GM13976 (cell line): ENCODE results near the gene MORN1.

Experiments used
- DNase-seq: peaks from one replicate; pipeline ENCODE4 v3.0.0; 2012; ENCODE audit warnings: low spot score
- in situ Hi-C: fragments of 300-500 bp; cut with MboI; formaldehyde crosslinking; loops from one replicate; pipeline ENCODE4 v1.12.0; 2022; ENCODE audit warnings: low sequenced_read_pairs, mixed read lengths, inconsistent platforms; ENCODE audit not compliant: unreplicated experiment
- TF ChIP-seq, protein P1 (sequence below): IDR thresholded peaks from 2 replicates; pipeline ENCODE4 v1.5.1; 2012; ENCODE audit warnings: borderline replicate concordance, mild to moderate bottlenecking; ENCODE audit not compliant: insufficient read depth; ENCODE audit errors: extremely low read depth, missing control alignments, control extremely low read depth

Gene MORN1

GRCh38 chr1:2353551-2354438 is 37.6 kb downstream of the MORN1 start:
- no peak for DNase-seq
- TF ChIP-seq, protein P1, sequence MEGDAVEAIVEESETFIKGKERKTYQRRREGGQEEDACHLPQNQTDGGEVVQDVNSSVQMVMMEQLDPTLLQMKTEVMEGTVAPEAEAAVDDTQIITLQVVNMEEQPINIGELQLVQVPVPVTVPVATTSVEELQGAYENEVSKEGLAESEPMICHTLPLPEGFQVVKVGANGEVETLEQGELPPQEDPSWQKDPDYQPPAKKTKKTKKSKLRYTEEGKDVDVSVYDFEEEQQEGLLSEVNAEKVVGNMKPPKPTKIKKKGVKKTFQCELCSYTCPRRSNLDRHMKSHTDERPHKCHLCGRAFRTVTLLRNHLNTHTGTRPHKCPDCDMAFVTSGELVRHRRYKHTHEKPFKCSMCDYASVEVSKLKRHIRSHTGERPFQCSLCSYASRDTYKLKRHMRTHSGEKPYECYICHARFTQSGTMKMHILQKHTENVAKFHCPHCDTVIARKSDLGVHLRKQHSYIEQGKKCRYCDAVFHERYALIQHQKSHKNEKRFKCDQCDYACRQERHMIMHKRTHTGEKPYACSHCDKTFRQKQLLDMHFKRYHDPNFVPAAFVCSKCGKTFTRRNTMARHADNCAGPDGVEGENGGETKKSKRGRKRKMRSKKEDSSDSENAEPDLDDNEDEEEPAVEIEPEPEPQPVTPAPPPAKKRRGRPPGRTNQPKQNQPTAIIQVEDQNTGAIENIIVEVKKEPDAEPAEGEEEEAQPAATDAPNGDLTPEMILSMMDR: no peak
- in situ Hi-C loops: no loop called here

DNA sequence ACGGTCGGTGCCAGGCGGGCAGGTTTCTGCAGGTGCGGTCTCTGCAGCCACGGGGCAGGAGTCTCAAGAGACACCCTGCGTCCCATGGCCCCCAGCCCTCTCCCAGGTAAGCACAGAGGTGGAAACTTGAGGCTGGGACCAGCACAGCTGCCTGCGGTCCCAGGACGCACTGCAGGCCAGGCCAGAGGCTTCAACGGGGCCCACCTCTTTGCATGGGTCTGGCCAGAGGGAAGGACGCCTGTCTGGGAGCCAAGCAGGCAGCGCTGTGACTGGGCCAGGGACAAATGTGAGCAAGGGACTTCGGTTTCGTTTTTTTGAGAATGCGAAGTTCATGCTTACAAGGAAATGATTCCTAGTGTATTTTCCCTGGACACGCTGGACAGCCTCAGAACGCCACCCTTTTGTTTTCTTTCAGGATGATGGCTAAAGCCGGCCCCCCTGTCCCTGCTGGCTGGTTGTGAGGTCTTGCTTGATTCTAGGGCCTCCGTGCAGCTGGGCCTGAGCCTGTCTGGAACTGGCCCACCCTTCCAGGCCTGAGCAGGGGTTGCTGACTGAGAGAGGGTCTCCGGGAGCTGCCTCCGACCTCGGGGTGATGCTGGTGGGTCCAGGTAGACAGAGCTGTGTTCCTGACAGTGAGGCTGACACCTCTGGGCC is 38.3 kb downstream of the MORN1 start:
- no peak for DNase-seq
- in situ Hi-C loops: no loop called here
- TF ChIP-seq, protein P1: no peak

- TF ChIP-seq, protein P1: no peak
- DNase-seq: no peak
- in situ Hi-C loops: no loop called here
These were observed 38.9 kb downstream of the MORN1 start for GRCh38 chr1:2352341-2352896.

- in situ Hi-C loops: no loop called here
- TF ChIP-seq, protein P1: no peak
These were observed 39.6 kb downstream of the MORN1 start for GRCh38 chr1:2351723-2352122.

GRCh38 chr1:2350911-2351655 is 40.3 kb downstream of the MORN1 start:
- TF ChIP-seq, protein P1: no peak
- no peak for DNase-seq
- in situ Hi-C loops: no loop called here

More at GRCh38 chr1:2351723-2352122, 39.6 kb downstream of the MORN1 start:
- DNase-seq: no peak

DNA sequence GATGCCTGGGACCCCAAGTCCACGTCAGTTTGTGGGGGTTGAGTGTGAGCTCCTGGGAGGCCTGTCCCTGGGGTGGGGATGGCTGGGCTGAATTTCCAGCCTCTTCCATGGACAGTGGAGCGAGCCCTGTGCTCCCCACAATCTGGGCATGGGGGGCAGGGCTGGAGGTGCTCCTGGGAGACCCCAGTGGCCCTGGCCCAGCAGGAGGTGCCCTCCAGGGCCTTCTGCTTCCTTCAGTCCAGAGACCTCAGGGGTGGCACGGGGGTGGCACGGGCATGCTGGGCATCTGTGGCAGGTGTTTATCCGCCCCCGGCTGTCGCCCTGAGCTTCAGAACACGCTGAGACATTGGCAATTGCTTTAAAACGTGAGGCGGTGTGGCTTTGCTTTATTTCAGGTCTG is 40.9 kb downstream of the MORN1 start:
- in situ Hi-C loops: no loop called here
- TF ChIP-seq, protein P1: no peak
- no peak for DNase-seq
